ENCODE data around the gene AASDH.

The AASDH gene

DNA sequence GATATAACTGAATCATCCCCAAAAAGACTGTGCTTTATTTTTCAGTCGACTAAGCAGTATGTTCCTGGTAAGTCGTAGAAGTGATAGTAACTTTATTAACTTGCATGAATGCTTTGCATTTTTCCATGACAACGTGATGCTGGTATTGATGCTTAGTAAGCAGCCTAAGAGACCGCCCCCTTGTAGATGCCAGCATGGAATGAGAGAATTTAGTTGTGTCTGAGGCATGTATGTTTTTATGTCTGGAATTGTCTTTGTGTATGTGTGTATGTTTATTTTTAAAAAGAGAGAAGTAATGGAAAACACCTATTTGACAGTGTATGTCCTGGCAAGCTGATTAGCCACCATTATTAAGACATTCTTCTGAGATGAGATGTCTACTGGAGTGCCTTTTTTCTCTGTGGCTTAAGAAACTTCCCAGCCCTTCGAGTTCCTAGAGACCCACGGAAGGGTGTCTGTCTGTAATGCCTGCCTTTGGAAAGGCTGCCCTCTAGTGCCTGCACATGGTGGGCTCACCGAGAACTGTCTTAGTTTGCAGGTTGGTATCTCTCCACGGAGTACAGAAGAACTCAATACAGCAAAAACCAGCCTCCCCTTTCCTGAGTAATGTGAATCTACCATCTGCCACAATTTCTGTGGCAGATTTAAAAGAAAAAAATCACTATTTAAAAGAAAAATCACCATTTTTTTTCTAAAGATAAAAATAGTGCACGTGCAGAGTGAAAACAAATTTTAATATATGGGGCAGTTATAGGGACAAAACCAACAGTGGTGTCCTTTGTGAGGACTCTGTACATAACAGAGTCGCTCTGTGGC, 85.9 kb downstream of the AASDH start:
- no peak overlapping the region for H2AK5ac ChIP-seq (ENCODE audit: low read length)
- H3K4me3 ChIP-seq (ENCODE audit: low read length), result no peak overlapping the region
- no peak overlapping the region for H4K5ac ChIP-seq (ENCODE audit: low read length)
- H2BK15ac ChIP-seq (replicated peaks; ENCODE audit: low read depth), result no peak overlapping the region
- H3K79me2 ChIP-seq (ENCODE audit: control insufficient read depth, insufficient read depth, low read length), result no peaks in the 10 kb centered on the region
- no peak overlapping the region for H3K4me2 ChIP-seq (ENCODE audit: low read length)
- DNase-seq, result peak; percentile 90
- no peak overlapping the region for H3K18ac ChIP-seq (ENCODE audit: low read length)
- H3K79me1 ChIP-seq (ENCODE audit: low read length), result no peaks in the 10 kb centered on the region
- no CpG with 5 or more reads among the region's 10 CpGs for WGBS (ENCODE audit: extremely low coverage, insufficient coverage, low lambda C conversion rate)
- no peaks in the 10 kb centered on the region for H3K4me1 ChIP-seq (ENCODE audit: control insufficient read depth, low read depth, low read length)
- no peak overlapping the region for H3K4ac ChIP-seq (ENCODE audit: low read depth, low read length)
- H3K27ac ChIP-seq (ENCODE audit: low read depth, low read length), result no peak overlapping the region
- H3K9ac ChIP-seq (ENCODE audit: low read length), result no peak overlapping the region
- no peak overlapping the region for H2BK120ac ChIP-seq (ENCODE audit: low read depth, low read length)
- H4K8ac ChIP-seq (ENCODE audit: low read depth, low read length), result no peak overlapping the region
- H3K56ac ChIP-seq (ENCODE audit: low read length), result no peak overlapping the region
- no peak overlapping the region for H2BK5ac ChIP-seq (ENCODE audit: low read length)
- H3K23ac ChIP-seq (ENCODE audit: low read length), result no peak overlapping the region
- no peaks in the 10 kb centered on the region for H3K36me3 ChIP-seq (ENCODE audit: control insufficient read depth, insufficient read depth, low read length)
- no peaks in the 10 kb centered on the region for H3K27me3 ChIP-seq (ENCODE audit: insufficient read depth, low read length, poor library complexity)

GRCh38 chr4:56298236-56298635, 89.1 kb downstream of the AASDH start:
- H2BK120ac ChIP-seq (ENCODE audit: low read depth, low read length), result no peak overlapping the region
- H3K79me2 ChIP-seq (ENCODE audit: control insufficient read depth, insufficient read depth, low read length), result no peaks in the 10 kb centered on the region
- H3K4ac ChIP-seq (ENCODE audit: low read depth, low read length), result no peak overlapping the region
- no peak for DNase-seq
- H3K18ac ChIP-seq (ENCODE audit: low read length), result no peak overlapping the region
- H2BK5ac ChIP-seq (ENCODE audit: low read length), result no peak overlapping the region
- no peak overlapping the region for H4K8ac ChIP-seq (ENCODE audit: low read depth, low read length)
- no peak overlapping the region for H4K5ac ChIP-seq (ENCODE audit: low read length)
- no peaks in the 10 kb centered on the region for H3K79me1 ChIP-seq (ENCODE audit: low read length)
- WGBS (ENCODE audit: extremely low coverage, insufficient coverage, low lambda C conversion rate), result no CpG with 5 or more reads among the region's 3 CpGs
- H3K4me1 ChIP-seq (ENCODE audit: control insufficient read depth, low read depth, low read length), result no peaks in the 10 kb centered on the region
- H3K56ac ChIP-seq (ENCODE audit: low read length), result no peak overlapping the region
- no peak overlapping the region for H3K4me2 ChIP-seq (ENCODE audit: low read length)
- no peak overlapping the region for H3K4me3 ChIP-seq (ENCODE audit: low read length)
- H3K23ac ChIP-seq (ENCODE audit: low read length), result no peak overlapping the region
- H2BK15ac ChIP-seq (replicated peaks; ENCODE audit: low read depth), result no peak overlapping the region
- H3K36me3 ChIP-seq (ENCODE audit: control insufficient read depth, insufficient read depth, low read length), result no peaks in the 10 kb centered on the region
- no peak overlapping the region for H3K9ac ChIP-seq (ENCODE audit: low read length)
- H3K27me3 ChIP-seq (ENCODE audit: insufficient read depth, low read length, poor library complexity), result no peaks in the 10 kb centered on the region
- no peak overlapping the region for H2AK5ac ChIP-seq (ENCODE audit: low read length)
- H3K27ac ChIP-seq (ENCODE audit: low read depth, low read length), result no peak overlapping the region

DNA sequence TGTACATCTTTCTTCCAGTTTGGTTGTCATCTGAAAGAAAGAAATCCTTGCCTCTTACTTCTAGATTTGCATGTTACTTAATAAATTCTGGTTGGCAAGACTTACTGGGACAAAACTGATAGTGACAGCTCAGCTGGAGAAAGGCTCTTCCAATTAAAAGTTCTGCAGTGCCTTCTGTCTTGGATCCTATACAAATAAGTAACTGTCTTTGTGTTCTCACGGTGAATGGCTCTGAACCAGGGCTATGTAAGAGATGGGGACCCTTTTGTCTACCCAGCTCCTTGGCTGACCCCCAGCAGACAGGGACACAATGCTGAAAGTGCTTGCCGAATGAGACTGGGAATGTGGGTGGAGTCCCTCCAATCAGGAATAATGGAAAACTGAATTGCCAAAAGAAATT, 89.5 kb downstream of the AASDH start:
- no CpG with 5 or more reads among the region's 2 CpGs for WGBS (ENCODE audit: extremely low coverage, insufficient coverage, low lambda C conversion rate)
- Histone ChIP-seq H3K4ac (ENCODE audit: low read depth, low read length) (no peak overlapping the region), H3K4me2 (ENCODE audit: low read length) (no peak overlapping the region), H2BK120ac (ENCODE audit: low read depth, low read length) (no peak overlapping the region), H3K4me3 (ENCODE audit: low read length) (no peak overlapping the region), H3K79me2 (ENCODE audit: control insufficient read depth, insufficient read depth, low read length) (no peaks in the 10 kb centered on the region), H2AK5ac (ENCODE audit: low read length) (no peak overlapping the region), H3K18ac (ENCODE audit: low read length) (no peak overlapping the region), H3K27me3 (ENCODE audit: insufficient read depth, low read length, poor library complexity) (no peaks in the 10 kb centered on the region), H3K9ac (ENCODE audit: low read length) (no peak overlapping the region), H4K5ac (ENCODE audit: low read length) (no peak overlapping the region), H3K79me1 (ENCODE audit: low read length) (no peaks in the 10 kb centered on the region), H3K27ac (ENCODE audit: low read depth, low read length) (no peak overlapping the region), H3K23ac (ENCODE audit: low read length) (no peak overlapping the region), H4K8ac (ENCODE audit: low read depth, low read length) (no peak overlapping the region), H3K56ac (ENCODE audit: low read length) (no peak overlapping the region), H3K36me3 (ENCODE audit: control insufficient read depth, insufficient read depth, low read length) (no peaks in the 10 kb centered on the region), H2BK5ac (ENCODE audit: low read length) (no peak overlapping the region), H2BK15ac (replicated peaks; ENCODE audit: low read depth) (no peak overlapping the region), H3K4me1 (ENCODE audit: control insufficient read depth, low read depth, low read length) (no peaks in the 10 kb centered on the region)
- no peak for DNase-seq

GRCh38 chr4:56296526-56296925, 90.8 kb downstream of the AASDH start:
- no peak overlapping the region for H3K9ac ChIP-seq (ENCODE audit: low read length)
- no peaks in the 10 kb centered on the region for H3K4me1 ChIP-seq (ENCODE audit: control insufficient read depth, low read depth, low read length)
- H3K18ac ChIP-seq (ENCODE audit: low read length), result no peak overlapping the region
- no peak for DNase-seq
- H3K27me3 ChIP-seq (ENCODE audit: insufficient read depth, low read length, poor library complexity), result no peaks in the 10 kb centered on the region
- no peaks in the 10 kb centered on the region for H3K79me2 ChIP-seq (ENCODE audit: control insufficient read depth, insufficient read depth, low read length)
- no peak overlapping the region for H3K4me3 ChIP-seq (ENCODE audit: low read length)
- H3K36me3 ChIP-seq (ENCODE audit: control insufficient read depth, insufficient read depth, low read length), result no peaks in the 10 kb centered on the region
- H2BK15ac ChIP-seq (replicated peaks; ENCODE audit: low read depth), result no peak overlapping the region
- no peak overlapping the region for H3K4me2 ChIP-seq (ENCODE audit: low read length)
- H2AK5ac ChIP-seq (ENCODE audit: low read length), result no peak overlapping the region
- H2BK120ac ChIP-seq (ENCODE audit: low read depth, low read length), result no peak overlapping the region
- no peak overlapping the region for H3K4ac ChIP-seq (ENCODE audit: low read depth, low read length)
- H2BK5ac ChIP-seq (ENCODE audit: low read length), result no peak overlapping the region
- H3K79me1 ChIP-seq (ENCODE audit: low read length), result no peaks in the 10 kb centered on the region
- no peak overlapping the region for H3K23ac ChIP-seq (ENCODE audit: low read length)
- H4K5ac ChIP-seq (ENCODE audit: low read length), result no peak overlapping the region
- WGBS (ENCODE audit: extremely low coverage, insufficient coverage, low lambda C conversion rate), result no CpG with 5 or more reads among the region's 3 CpGs
- H3K56ac ChIP-seq (ENCODE audit: low read length), result no peak overlapping the region
- H3K27ac ChIP-seq (ENCODE audit: low read depth, low read length), result no peak overlapping the region
- H4K8ac ChIP-seq (ENCODE audit: low read depth, low read length), result no peak overlapping the region

DNA sequence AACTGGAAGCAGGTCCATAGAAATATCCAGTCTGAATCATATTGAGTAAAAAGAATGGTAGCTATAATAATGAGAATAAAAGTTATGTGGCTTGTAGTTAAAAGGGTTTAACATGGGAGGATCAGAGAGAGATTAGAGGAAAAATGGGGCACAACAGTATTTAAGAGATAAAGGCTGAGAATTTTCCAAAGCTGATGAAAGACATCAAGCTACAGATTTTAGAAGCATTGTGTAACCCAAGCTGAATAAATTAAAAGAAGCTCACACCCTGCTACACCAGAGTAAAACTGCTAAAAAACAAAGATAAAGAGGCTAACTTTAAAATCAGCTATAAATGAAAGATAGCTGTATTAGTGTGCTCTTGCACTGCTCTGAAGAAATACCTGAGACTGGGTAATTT, 94.2 kb downstream of the AASDH start:
- Histone ChIP-seq H4K8ac (ENCODE audit: low read depth, low read length) (no peak overlapping the region), H3K4ac (ENCODE audit: low read depth, low read length) (no peak overlapping the region), H2BK120ac (ENCODE audit: low read depth, low read length) (no peak overlapping the region), H2AK5ac (ENCODE audit: low read length) (no peak overlapping the region), H3K4me2 (ENCODE audit: low read length) (no peak overlapping the region), H3K4me3 (ENCODE audit: low read length) (no peak overlapping the region), H4K5ac (ENCODE audit: low read length) (no peak overlapping the region), H3K9ac (ENCODE audit: low read length) (no peak overlapping the region), H2BK15ac (replicated peaks; ENCODE audit: low read depth) (no peak overlapping the region), H3K4me1 (ENCODE audit: control insufficient read depth, low read depth, low read length) (peaks cover 2% of the 10 kb centered on the region), H3K79me2 (ENCODE audit: control insufficient read depth, insufficient read depth, low read length) (no peaks in the 10 kb centered on the region), H3K27ac (ENCODE audit: low read depth, low read length) (no peak overlapping the region), H3K18ac (ENCODE audit: low read length) (no peak overlapping the region), H3K36me3 (ENCODE audit: control insufficient read depth, insufficient read depth, low read length) (no peaks in the 10 kb centered on the region), H2BK5ac (ENCODE audit: low read length) (no peak overlapping the region), H3K23ac (ENCODE audit: low read length) (no peak overlapping the region), H3K56ac (ENCODE audit: low read length) (no peak overlapping the region), H3K27me3 (ENCODE audit: insufficient read depth, low read length, poor library complexity) (no peaks in the 10 kb centered on the region), H3K79me1 (ENCODE audit: low read length) (no peaks in the 10 kb centered on the region)
- DNase-seq, result no peak

DNA sequence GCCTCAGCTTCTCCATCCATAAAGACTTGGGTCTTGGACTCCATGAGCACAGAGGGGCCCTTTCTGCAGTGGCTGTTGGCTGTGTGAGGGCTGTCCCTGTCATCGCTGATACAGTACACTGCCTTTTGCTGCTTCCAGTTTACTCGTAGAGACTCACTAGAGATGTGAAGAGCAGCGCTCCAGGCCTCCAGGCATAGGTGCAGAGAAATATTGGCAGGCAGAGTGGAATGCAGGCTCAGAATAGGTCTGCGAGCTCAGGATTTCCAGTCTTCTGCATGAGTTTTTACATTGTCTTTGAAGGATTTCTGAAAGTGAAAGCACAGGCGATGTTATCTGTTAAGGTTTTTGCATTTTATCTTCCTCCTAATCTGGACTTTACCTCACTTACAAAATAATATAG, 97.4 kb downstream of the AASDH start:
- no peak overlapping the region for H3K4me2 ChIP-seq (ENCODE audit: low read length)
- no peak overlapping the region for H3K9ac ChIP-seq (ENCODE audit: low read length)
- H3K23ac ChIP-seq (ENCODE audit: low read length), result no peak overlapping the region
- H3K4me3 ChIP-seq (ENCODE audit: low read length), result no peak overlapping the region
- no peaks in the 10 kb centered on the region for H3K27me3 ChIP-seq (ENCODE audit: insufficient read depth, low read length, poor library complexity)
- H2BK120ac ChIP-seq (ENCODE audit: low read depth, low read length), result no peak overlapping the region
- no peak overlapping the region for H3K18ac ChIP-seq (ENCODE audit: low read length)
- H2AK5ac ChIP-seq (ENCODE audit: low read length), result no peak overlapping the region
- peak; percentile 8 for DNase-seq
- no peak overlapping the region for H4K8ac ChIP-seq (ENCODE audit: low read depth, low read length)
- no peak overlapping the region for H4K5ac ChIP-seq (ENCODE audit: low read length)
- H3K79me2 ChIP-seq (ENCODE audit: control insufficient read depth, insufficient read depth, low read length), result no peaks in the 10 kb centered on the region
- H3K4me1 ChIP-seq (ENCODE audit: control insufficient read depth, low read depth, low read length), result peaks cover 2% of the 10 kb centered on the region
- WGBS (ENCODE audit: extremely low coverage, insufficient coverage, low lambda C conversion rate), result no CpG with 5 or more reads among the region's 5 CpGs
- no peak overlapping the region for H3K56ac ChIP-seq (ENCODE audit: low read length)
- no peaks in the 10 kb centered on the region for H3K79me1 ChIP-seq (ENCODE audit: low read length)
- no peak overlapping the region for H2BK5ac ChIP-seq (ENCODE audit: low read length)
- no peak overlapping the region for H2BK15ac ChIP-seq (replicated peaks; ENCODE audit: low read depth)
- H3K4ac ChIP-seq (ENCODE audit: low read depth, low read length), result no peak overlapping the region
- no peak overlapping the region for H3K27ac ChIP-seq (ENCODE audit: low read depth, low read length)
- H3K36me3 ChIP-seq (ENCODE audit: control insufficient read depth, insufficient read depth, low read length), result no peaks in the 10 kb centered on the region
